Measurements from ENCODE around the gene MAML3.

- no peak for TF ChIP-seq CTCF (IDR thresholded peaks at IDR 0.05)
- no peak for TF ChIP-seq POLR2A (IDR thresholded peaks at IDR 0.05)
- TF ChIP-seq EP300 (IDR thresholded peaks at IDR 0.05): no peak
- TF ChIP-seq POLR2AphosphoS5 (IDR thresholded peaks at IDR 0.05): no peak
These were observed 301.2 kb downstream of the MAML3 start for GRCh38 chr4:139852612-139853269.

Measured in upper lobe of left lung (tissue), 4 donors.